Panc1 (cell line): Measurements from ENCODE around the gene CLPSL2. TPM values are rescaled to one million over a fixed set of nuclear protein-coding genes. Genes with fewer than 3 reads are reported as not detected.

Experiments
- ATAC-seq: fragments of 200-7000 bp; cut with Tn5 transposase; 2 replicates; pipeline ENCODE4 v1.9.1; 2020; ENCODE audit warnings: mild to moderate bottlenecking, moderate library complexity
- BruUV-seq: library from RNA; stranded (reverse); fragments of 400-500 nt; replicated peaks from 2 replicates; lab custom pipeline; 2021; lab: Mats Ljungman, UMichigan
- CTCF ChIA-PET: fragments of 300-600 bp; sonication (Branson Sonifier 250); formaldehyde crosslinking; loops from one replicate; lab custom pipeline; 2022; ENCODE audit warnings: antibody characterized with exemption; lab: Charles Lee
- POLR2A ChIA-PET: fragments of 300-600 bp; sonication (Branson Sonifier 250); formaldehyde crosslinking; loops from one replicate; lab custom pipeline; 2022; ENCODE audit warnings: antibody characterized with exemption; lab: Charles Lee
- DNase-seq: peaks from one replicate; pipeline ENCODE4 v3.0.0-alpha.2; 2010; ENCODE audit warnings: low read depth, low spot score
- H3K27ac ChIP-seq: 2 replicates; pipeline ENCODE4 v1.5.1; 2011; ENCODE audit warnings: mild to moderate bottlenecking, low read length, inconsistent platforms
- H3K27me3 ChIP-seq: fragments of 200-500 bp; sonication (Bioruptor generic); 2 replicates; pipeline ENCODE4 v1.6.0; 2014; ENCODE audit warnings: low read length, inconsistent platforms; ENCODE audit not compliant: control insufficient read depth, insufficient read depth
- H3K36me3 ChIP-seq: fragments of 200-500 bp; sonication (Bioruptor generic); 2 replicates; pipeline ENCODE4 v1.5.1; 2014; ENCODE audit warnings: inconsistent platforms, mild to moderate bottlenecking, low read length, moderate library complexity; ENCODE audit not compliant: control insufficient read depth, insufficient read depth
- H3K4me1 ChIP-seq: 2 replicates; pipeline ENCODE4 v1.5.1; 2011; ENCODE audit warnings: inconsistent platforms, mild to moderate bottlenecking, low read length, moderate library complexity; ENCODE audit not compliant: control insufficient read depth, insufficient read depth
- H3K4me3 ChIP-seq, 2 experiments: 2 replicates each; pipeline ENCODE4 v1.5.1; 2011 to 2012; ENCODE audit warnings: low read depth in 2 of 2, low read length in 2 of 2, mild to moderate bottlenecking in 2 of 2, inconsistent platforms in 1 of 2, moderate library complexity in 1 of 2
- H3K9me3 ChIP-seq: fragments of 200-500 bp; sonication (Bioruptor generic); 2 replicates; pipeline ENCODE4 v1.5.1; 2014; ENCODE audit warnings: low read depth, mild to moderate bottlenecking, inconsistent platforms, low read length, moderate library complexity; ENCODE audit not compliant: control insufficient read depth, insufficient read depth
- POLR2AphosphoS5 ChIP-seq: IDR thresholded peaks from 2 replicates; pipeline ENCODE4 v1.6.1; 2012; ENCODE audit warnings: mild to moderate bottlenecking, low read depth, low read length, moderate library complexity
- SIN3A ChIP-seq: IDR thresholded peaks from 2 replicates; pipeline ENCODE4 v1.6.1; 2012; ENCODE audit warnings: low read depth, mild to moderate bottlenecking, low read length, moderate library complexity, borderline replicate concordance; ENCODE audit not compliant: insufficient read depth
- TCF7L2 ChIP-seq: IDR thresholded peaks from 2 replicates; pipeline ENCODE4 v1.6.1; 2011; ENCODE audit warnings: mild to moderate bottlenecking, low read depth, low read length, inconsistent platforms
- in situ Hi-C: cut with HindIII; loops from 2 replicates; pipeline ENCODE4 v1.10.0; 2016; ENCODE audit warnings: low sequenced_read_pairs, low pct_unique_long_range_greater_than_20kb
- intact Hi-C: fragments of 100-400 bp; cut with micrococcal nuclease; formaldehyde crosslinking; loops from one replicate; pipeline ENCODE4 v1.10.0; 2022; ENCODE audit not compliant: unreplicated experiment
- total RNA-seq: library from RNA; stranded (reverse); gene quantifications from one replicate; pipeline ENCODE4 v1.2.1, GENCODE V29; 2021; ENCODE audit not compliant: unreplicated experiment
- TF ChIP-seq, protein P1 (sequence below): fragments of 450-650 bp; IDR thresholded peaks from 2 replicates; pipeline ENCODE4 v1.5.1; 2017; ENCODE audit warnings: mild to moderate bottlenecking
- TF ChIP-seq, protein P2 (sequence below), 2 experiments: IDR thresholded peaks; 2 replicates each; pipeline ENCODE4 v1.6.1; 2011 to 2012; ENCODE audit warnings: low read depth in 2 of 2, control low read depth in 1 of 2, low read length in 1 of 2, mild to moderate bottlenecking in 1 of 2, moderate library complexity in 1 of 2; ENCODE audit not compliant: insufficient read depth in 1 of 2

CLPSL2 gene
- total RNA-seq, 1 experiment from 2014 or later: 0.57 TPM

DNA sequence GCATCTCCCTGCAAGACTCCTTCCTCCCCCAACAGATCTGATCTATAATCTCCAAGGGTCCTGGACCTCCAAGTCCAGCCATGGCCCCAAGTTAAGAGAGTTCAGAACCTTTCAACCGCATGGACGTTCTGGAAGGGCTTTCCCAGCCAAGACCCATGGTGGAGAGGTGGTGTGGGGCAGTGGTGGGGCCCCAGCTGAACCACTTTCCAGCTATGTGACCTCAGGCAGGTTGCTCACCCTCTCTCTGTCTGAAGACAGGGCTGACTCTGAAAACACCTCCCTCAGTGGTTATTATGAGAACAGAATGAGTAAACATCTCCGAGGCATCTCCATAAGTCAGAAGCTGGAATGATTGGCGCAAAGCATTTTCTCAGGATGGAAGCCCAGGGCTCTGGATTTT, 19.8 kb downstream of the CLPSL2 start:
- H3K9me3 ChIP-seq: no peaks in the 10 kb centered on the region
- BruUV-seq: no TSS peak
- no peaks in the 10 kb centered on the region for H3K27me3 ChIP-seq
- no peak overlapping the region for H3K27ac ChIP-seq
- ChIA-PET CTCF (no interaction called here), POLR2A (no interaction called here)
- in situ Hi-C loops (no loop called here), intact Hi-C loops (no loop called here)
- DNase-seq: no peak
- H3K4me1 ChIP-seq: no peaks in the 10 kb centered on the region
- TF ChIP-seq POLR2AphosphoS5 (no peak), TCF7L2 (no peak), SIN3A (no peak)
- TF ChIP-seq, protein P1, sequence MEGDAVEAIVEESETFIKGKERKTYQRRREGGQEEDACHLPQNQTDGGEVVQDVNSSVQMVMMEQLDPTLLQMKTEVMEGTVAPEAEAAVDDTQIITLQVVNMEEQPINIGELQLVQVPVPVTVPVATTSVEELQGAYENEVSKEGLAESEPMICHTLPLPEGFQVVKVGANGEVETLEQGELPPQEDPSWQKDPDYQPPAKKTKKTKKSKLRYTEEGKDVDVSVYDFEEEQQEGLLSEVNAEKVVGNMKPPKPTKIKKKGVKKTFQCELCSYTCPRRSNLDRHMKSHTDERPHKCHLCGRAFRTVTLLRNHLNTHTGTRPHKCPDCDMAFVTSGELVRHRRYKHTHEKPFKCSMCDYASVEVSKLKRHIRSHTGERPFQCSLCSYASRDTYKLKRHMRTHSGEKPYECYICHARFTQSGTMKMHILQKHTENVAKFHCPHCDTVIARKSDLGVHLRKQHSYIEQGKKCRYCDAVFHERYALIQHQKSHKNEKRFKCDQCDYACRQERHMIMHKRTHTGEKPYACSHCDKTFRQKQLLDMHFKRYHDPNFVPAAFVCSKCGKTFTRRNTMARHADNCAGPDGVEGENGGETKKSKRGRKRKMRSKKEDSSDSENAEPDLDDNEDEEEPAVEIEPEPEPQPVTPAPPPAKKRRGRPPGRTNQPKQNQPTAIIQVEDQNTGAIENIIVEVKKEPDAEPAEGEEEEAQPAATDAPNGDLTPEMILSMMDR: no peak
- TF ChIP-seq, protein P2, sequence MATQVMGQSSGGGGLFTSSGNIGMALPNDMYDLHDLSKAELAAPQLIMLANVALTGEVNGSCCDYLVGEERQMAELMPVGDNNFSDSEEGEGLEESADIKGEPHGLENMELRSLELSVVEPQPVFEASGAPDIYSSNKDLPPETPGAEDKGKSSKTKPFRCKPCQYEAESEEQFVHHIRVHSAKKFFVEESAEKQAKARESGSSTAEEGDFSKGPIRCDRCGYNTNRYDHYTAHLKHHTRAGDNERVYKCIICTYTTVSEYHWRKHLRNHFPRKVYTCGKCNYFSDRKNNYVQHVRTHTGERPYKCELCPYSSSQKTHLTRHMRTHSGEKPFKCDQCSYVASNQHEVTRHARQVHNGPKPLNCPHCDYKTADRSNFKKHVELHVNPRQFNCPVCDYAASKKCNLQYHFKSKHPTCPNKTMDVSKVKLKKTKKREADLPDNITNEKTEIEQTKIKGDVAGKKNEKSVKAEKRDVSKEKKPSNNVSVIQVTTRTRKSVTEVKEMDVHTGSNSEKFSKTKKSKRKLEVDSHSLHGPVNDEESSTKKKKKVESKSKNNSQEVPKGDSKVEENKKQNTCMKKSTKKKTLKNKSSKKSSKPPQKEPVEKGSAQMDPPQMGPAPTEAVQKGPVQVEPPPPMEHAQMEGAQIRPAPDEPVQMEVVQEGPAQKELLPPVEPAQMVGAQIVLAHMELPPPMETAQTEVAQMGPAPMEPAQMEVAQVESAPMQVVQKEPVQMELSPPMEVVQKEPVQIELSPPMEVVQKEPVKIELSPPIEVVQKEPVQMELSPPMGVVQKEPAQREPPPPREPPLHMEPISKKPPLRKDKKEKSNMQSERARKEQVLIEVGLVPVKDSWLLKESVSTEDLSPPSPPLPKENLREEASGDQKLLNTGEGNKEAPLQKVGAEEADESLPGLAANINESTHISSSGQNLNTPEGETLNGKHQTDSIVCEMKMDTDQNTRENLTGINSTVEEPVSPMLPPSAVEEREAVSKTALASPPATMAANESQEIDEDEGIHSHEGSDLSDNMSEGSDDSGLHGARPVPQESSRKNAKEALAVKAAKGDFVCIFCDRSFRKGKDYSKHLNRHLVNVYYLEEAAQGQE (IDR thresholded peaks at IDR 0.05; ENCODE audit: insufficient read depth in 1 of 2, low read depth in 2 of 2, low read length in 1 of 2): no peak
- ATAC-seq: no peak
- no peak overlapping the region for H3K4me3 ChIP-seq
- no peaks in the 10 kb centered on the region for H3K36me3 ChIP-seq

DNA sequence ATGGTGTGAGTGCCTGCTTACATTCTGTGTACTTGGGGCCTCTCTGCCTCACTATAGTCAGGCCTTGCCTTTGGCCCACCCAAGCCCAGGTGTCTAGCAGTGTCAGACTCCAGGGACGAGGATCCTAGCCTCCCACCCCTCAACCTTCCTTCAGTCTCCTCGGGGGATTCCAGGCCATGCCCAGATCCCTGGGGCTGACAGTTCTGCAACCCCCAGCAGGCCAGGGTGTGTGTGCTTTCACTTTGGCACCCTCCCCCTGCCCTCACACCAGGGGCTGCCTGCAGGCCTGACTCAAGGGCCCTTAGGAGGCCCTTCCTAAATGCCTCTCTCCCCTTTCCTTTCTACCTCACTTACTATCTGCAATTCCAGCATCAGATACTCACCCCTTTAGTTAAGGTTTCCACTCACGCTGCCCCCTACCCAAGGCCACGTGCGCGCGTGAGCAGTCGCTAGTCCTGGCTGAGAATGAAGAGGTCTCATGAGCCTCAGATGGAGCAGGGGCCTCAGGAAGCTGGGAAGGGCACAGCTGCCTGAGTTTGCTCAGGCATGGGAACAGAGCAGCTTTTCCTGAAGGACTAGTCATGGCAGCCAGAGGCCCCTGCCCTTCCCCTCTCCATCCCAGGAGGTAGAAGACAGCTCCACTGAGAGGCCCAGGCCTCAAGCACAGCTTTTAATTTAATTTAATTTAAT, 21.6 kb downstream of the CLPSL2 start:
- no peak overlapping the region for H3K4me3 ChIP-seq
- no peak for ATAC-seq
- H3K9me3 ChIP-seq: no peaks in the 10 kb centered on the region
- TF ChIP-seq, protein P2 (IDR thresholded peaks at IDR 0.05; ENCODE audit: insufficient read depth in 1 of 2, low read depth in 2 of 2, low read length in 1 of 2): no peak
- TF ChIP-seq TCF7L2 (no peak), SIN3A (no peak), POLR2AphosphoS5 (no peak)
- TF ChIP-seq, protein P1: no peak
- DNase-seq: no peak
- no peak overlapping the region for H3K27ac ChIP-seq
- H3K36me3 ChIP-seq: no peaks in the 10 kb centered on the region
- no peaks in the 10 kb centered on the region for H3K27me3 ChIP-seq
- ChIA-PET CTCF (no interaction called here), POLR2A (interaction anchor here (0.7 kb wide), 1 partner anchor 258 kb away, joined by 6 read pairs; no protein-coding TSS in a partner anchor)
- BruUV-seq: no TSS peak
- intact Hi-C loops: loop anchor here (1.0 kb wide), 1 partner anchor 11 kb away; no protein-coding TSS in a partner anchor
- in situ Hi-C loops: no loop called here
- H3K4me1 ChIP-seq: no peaks in the 10 kb centered on the region
